Spinal cord (tissue), 10 donors: ENCODE measurements around the gene SLC29A3. TPM values are rescaled to one million over a fixed set of nuclear protein-coding genes. Genes with fewer than 3 reads are reported as not detected.

Source experiments
- DNase-seq, 6 donors: peaks; one replicate each; pipeline versions ENCODE4 v3.0.0 to v3.0.0-alpha.2; 2013 to 2015; ENCODE audit warnings: low spot score in 6 of 6, low read depth in 4 of 6
- H3K27ac ChIP-seq: one replicate; pipeline ENCODE4 v1.5.1; 2013; ENCODE audit warnings: low read depth, low read length, control low read depth
- H3K27me3 ChIP-seq: one replicate; pipeline ENCODE4 v1.6.1; 2013; ENCODE audit warnings: low read length; ENCODE audit not compliant: control insufficient read depth, insufficient read depth
- H3K36me3 ChIP-seq: one replicate; pipeline ENCODE4 v1.6.1; 2013; ENCODE audit warnings: low read length; ENCODE audit not compliant: control insufficient read depth, insufficient read depth
- H3K4me1 ChIP-seq: one replicate; pipeline ENCODE4 v1.6.1; 2013; ENCODE audit warnings: low read length; ENCODE audit not compliant: control insufficient read depth, insufficient read depth
- H3K4me3 ChIP-seq: one replicate; pipeline ENCODE4 v1.5.1; 2013; ENCODE audit warnings: low read depth, low read length, control low read depth
- H3K9me3 ChIP-seq: one replicate; pipeline ENCODE4 v1.6.1; 2013; ENCODE audit warnings: low read length; ENCODE audit not compliant: control insufficient read depth, insufficient read depth
- WGBS: methylation state at CpG from one replicate; pipeline ENCODE4 v1.1.5; 2013; ENCODE audit warnings: missing lambda C conversion rate; ENCODE audit not compliant: insufficient coverage; 5-methylcytosine and 5-hydroxymethylcytosine counted together
- polyA plus RNA-seq, 2 donors: library from polyadenylated mRNA; unstranded; fragments of 120-200 nt; gene quantifications; one replicate each; pipeline ENCODE4 v1.2.1, GENCODE V29; 2013; ENCODE audit not compliant: insufficient read length in 2 of 2
- total RNA-seq, 2 donors: library from RNA; depleted of rRNA in 1 of 2; stranded (reverse); fragments of 120-200 nt in 1 of 2; fragments of >200 nt in 1 of 2; gene quantifications; one replicate each; pipeline versions ENCODE4 v1.2.3 to v1.2.4, GENCODE V29; 2013 to 2014
- donor health status: healthy.

Gene SLC29A3
- total and polyA plus RNA-seq, 4 donors: 2.7 to 9.3 (median 6.1) TPM

DNA sequence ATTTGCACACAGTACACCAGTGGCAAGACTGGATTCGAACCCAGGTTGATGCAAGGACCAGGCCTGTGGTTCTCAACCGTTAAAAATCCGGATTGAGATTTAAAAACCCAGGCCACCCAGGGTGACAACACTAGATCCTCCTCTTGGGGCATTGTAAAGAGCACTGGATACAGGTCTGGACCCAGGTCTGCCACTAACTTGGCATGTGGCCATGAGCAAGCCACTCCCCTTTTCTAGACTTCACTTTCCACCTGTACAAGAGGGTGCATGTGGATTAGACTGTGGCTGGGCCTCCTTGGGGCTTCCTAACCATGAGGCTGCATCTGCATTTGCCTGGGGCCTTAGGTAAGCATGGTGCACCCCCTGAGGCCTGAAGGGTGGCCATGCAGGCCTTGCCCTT is 21.7 kb upstream of the SLC29A3 start:
- H3K27ac ChIP-seq: no peak overlapping the region
- H3K27me3 ChIP-seq: no peaks in the 10 kb centered on the region
- no peaks in the 10 kb centered on the region for H3K9me3 ChIP-seq
- peaks cover 64% of the 10 kb centered on the region for H3K36me3 ChIP-seq
- DNase-seq: no peak
- H3K4me3 ChIP-seq: no peak overlapping the region
- WGBS: 93% methylated on average over 3 of the region's 3 CpGs
- H3K4me1 ChIP-seq: peaks cover 7% of the 10 kb centered on the region

DNA sequence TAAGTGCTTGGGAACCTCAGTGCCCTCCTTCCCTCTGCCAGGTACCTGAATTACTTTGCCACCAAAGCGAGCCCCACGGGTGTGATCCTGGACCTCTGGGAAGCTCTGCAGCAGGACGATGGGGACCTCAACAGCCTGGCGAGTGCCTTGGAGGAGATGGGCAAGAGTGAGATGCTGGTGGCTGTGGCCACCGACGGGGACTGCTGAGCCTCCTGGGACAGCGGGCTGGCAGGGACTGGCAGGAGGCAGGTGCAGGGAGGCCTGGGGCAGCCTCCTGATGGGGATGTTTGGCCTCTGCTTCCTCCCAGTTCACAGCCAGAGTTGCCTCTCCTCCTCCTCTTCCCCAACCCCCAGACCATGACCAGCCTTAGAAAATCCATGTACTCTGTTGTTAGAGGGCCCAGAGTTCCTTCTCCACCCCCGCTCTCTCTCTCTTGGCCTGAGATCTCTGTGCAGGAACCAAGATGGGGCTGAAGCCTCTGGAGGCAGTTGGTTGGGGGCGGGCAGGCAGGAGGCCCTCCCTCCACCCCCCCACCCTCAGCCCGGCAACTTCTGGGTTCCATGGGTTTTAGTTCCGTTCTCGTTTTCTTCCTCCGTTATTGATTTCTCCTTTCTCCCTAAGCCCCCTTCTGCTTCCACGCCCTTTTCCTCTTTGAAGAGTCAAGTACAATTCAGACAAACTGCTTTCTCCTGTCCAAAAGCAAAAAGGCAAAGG is 19.8 kb upstream of the SLC29A3 start:
- WGBS: 68% methylated on average over 12 of the region's 14 CpGs
- no peak for DNase-seq
- no peaks in the 10 kb centered on the region for H3K9me3 ChIP-seq

DNA sequence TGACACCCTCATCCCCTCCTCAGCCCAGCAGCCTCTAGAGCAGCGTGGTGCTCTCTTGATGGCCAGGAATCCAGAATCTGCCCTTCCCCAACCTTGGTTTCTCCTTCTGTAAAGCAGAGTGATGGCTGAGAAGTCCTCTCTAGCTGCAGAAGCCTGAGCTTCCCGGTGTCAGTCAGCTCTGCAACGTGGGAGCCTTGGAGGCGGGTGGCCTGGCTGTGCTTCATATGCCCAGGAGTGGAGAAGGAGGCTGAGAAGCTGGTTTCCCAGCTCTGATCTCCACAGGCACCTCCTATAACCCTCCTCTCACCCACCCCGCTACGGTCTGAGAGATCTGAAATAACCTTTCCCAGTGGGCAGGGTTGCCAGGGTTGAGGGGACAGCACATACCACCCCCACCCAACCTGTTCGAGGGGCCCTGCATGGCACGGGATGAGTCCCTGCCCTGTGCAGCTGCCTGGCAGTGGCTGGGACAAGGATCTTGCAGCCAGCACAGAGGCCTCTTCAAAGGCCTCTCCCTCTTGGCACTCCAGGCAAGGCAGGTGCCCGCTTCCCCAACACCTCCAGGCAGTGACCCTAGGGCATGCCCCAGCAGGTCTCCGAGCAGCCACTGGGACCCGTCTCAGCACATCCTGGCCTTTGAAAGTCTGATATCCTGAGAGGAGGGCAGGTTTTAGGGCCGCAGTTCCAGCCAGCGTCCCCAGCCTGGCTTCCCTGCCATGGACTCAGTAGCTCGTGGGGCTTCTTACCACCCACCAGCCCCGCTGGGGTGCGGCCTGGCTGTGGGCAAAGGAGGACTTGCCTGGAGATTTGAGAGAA is 18.3 kb upstream of the SLC29A3 start:
- Histone ChIP-seq H3K9me3 (no peaks in the 10 kb centered on the region), H3K27me3 (no peaks in the 10 kb centered on the region), H3K4me3 (no peak overlapping the region), H3K27ac (no peak overlapping the region), H3K36me3 (peaks cover 39% of the 10 kb centered on the region), H3K4me1 (peaks cover 7% of the 10 kb centered on the region)
- no peak for DNase-seq
- whole genome bisulfite sequencing: 85% methylated on average over 11 of the region's 16 CpGs

More for the DNA sequence above, 19.8 kb upstream of the SLC29A3 start:
- Histone ChIP-seq H3K36me3 (peaks cover 51% of the 10 kb centered on the region), H3K4me3 (no peak overlapping the region), H3K4me1 (peaks cover 7% of the 10 kb centered on the region), H3K27ac (peak overlapping the region; percentile 19), H3K27me3 (no peaks in the 10 kb centered on the region)

DNA sequence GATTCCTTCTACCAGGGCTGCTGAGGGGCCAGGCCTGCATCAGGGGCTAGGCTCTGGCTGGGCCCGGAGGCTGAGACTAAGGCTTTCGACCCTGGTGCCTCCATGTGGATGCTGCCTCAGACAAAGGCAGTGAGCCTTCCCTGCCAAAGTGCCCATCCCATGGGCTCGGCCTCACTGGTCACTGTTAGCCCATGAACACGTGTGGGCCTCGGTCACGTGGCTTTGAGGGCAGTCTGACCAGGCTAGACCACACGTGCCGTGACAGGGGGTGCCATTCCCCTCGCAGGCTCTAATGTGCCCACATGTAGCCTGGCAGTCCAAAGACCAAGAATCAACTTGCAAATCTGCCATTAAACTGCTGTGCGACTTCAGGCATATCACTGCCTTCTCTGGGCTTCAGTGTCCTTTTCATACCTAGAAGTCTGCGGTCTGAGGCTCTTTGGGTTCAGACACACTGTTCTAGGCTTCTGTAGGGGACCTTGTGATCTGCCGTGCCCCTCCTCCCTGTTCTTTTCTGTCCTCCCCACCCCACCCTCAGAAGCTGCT is 17.6 kb upstream of the SLC29A3 start:
- Histone ChIP-seq H3K27ac (no peak overlapping the region), H3K9me3 (no peaks in the 10 kb centered on the region), H3K4me3 (no peak overlapping the region), H3K36me3 (peaks cover 32% of the 10 kb centered on the region), H3K4me1 (peaks cover 7% of the 10 kb centered on the region), H3K27me3 (no peaks in the 10 kb centered on the region)
- WGBS: 95% methylated on average over 12 of the region's 12 CpGs
- DNase-seq: no peak

DNA sequence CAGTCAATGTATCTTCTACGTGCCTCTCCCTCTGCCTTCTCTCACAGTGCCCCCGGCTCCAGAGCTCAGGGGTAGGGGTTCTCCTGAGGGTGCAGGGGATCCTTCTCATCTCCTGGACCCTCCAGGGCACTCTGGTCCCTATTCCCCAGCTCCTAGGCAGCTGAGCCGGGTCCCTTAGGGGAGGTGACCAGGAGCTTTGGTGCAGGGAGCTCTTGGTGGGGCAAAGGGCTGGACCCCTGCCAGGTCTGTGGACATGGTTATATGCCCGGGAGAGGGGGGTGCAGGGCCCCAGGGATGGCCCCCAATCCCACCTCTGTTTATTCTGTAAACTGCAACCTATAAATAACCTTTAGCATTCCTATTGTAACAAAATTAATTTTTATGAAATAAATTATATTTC is 16.6 kb upstream of the SLC29A3 start:
- Histone ChIP-seq H3K4me3 (no peak overlapping the region), H3K27me3 (no peaks in the 10 kb centered on the region), H3K9me3 (no peaks in the 10 kb centered on the region), H3K4me1 (peaks cover 7% of the 10 kb centered on the region), H3K27ac (no peak overlapping the region), H3K36me3 (peaks cover 30% of the 10 kb centered on the region)
- no peak for DNase-seq
- WGBS: 67% methylated on average over 1 of the region's 4 CpGs

DNA sequence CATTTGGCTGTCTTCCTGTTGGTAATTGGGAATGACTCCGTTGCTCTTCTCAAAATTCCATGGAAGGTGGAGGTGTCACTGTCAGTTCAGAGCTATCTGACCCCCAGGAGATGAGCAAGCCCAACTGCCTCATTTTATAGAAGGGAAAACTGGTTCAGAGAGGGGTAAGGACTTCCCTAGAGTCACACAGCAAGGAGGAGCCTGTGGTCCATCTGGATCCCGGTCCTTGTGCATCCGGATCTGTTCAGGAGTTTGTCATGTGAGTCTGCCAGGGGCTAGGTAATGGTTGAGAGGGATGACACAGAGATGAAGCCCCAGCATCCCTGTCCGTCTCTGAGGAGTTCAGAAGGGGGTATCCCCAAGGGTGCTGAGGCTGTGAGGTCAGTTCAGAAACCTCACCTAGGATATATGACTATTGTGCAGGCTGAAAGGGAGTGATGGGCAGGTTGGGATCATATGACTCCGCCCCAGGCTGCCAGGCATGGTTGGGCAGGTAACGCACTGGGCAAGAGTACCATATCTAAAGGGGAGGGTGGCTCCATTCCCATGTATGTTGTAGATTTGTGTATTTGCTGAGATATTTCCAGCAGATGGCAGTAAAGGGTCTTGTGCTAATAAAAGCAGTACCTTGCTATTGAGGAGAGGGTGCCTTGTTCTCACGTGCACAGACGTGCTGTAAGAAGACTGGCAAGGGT is 16.0 kb upstream of the SLC29A3 start:
- H3K27ac ChIP-seq: no peak overlapping the region
- H3K36me3 ChIP-seq: peaks cover 24% of the 10 kb centered on the region
- no peaks in the 10 kb centered on the region for H3K9me3 ChIP-seq
- 66% methylated on average over 7 of the region's 8 CpGs for WGBS
- no peak overlapping the region for H3K4me3 ChIP-seq
- peaks cover 7% of the 10 kb centered on the region for H3K4me1 ChIP-seq
- DNase-seq: peak in 3 of 6 donors; percentile 45 to 92 (median 77)
- H3K27me3 ChIP-seq: no peaks in the 10 kb centered on the region

DNA sequence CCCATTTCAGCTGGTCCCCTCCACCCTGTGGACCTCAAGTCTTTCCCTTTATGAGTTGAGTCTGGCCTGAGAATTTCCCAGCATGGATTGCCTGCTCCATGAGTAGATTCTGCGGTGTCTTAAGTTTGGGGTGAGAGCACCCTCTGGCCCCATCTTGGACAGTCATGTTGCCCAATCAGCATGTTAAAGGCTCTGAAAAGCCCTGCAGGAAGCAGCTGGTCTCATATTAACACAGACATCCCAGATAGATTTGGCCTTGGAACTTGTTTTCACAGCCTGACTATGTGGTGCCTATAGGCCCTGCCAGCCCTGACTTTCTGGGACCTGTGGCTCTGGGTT is 15.5 kb upstream of the SLC29A3 start:
- no peaks in the 10 kb centered on the region for H3K9me3 ChIP-seq

DNA sequence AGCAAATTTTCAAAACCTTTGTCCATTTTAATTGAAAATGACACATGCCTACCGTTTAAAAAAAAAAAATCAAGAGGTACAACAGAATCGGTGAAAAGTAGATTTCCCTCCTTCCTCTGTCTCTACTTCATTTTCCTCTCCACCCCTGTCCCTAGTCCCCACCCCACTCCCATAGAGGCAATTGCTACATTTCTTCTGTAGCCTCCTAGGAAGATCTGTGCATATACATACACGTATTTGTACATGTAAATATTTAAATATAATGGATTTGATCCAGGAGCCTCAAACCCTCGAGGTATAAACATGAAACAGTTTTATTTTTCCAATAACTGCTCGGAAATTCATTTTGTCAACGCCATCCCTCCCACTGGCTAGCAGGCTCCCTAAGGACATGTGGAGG is 14.1 kb upstream of the SLC29A3 start:
- H3K9me3 ChIP-seq: no peaks in the 10 kb centered on the region
- H3K4me1 ChIP-seq: peaks cover 4% of the 10 kb centered on the region
- no peak overlapping the region for H3K4me3 ChIP-seq
- peaks cover 16% of the 10 kb centered on the region for H3K36me3 ChIP-seq
- no peak for DNase-seq
- WGBS: 61% methylated on average over 4 of the region's 6 CpGs
- no peak overlapping the region for H3K27ac ChIP-seq
- H3K27me3 ChIP-seq: no peaks in the 10 kb centered on the region

More for the DNA sequence above, 15.5 kb upstream of the SLC29A3 start:
- no CpG with 5 or more reads among the region's 1 CpG for WGBS
- DNase-seq: no peak
- Histone ChIP-seq H3K4me3 (no peak overlapping the region), H3K4me1 (peaks cover 11% of the 10 kb centered on the region), H3K27me3 (no peaks in the 10 kb centered on the region), H3K27ac (no peak overlapping the region), H3K36me3 (peaks cover 24% of the 10 kb centered on the region)

DNA sequence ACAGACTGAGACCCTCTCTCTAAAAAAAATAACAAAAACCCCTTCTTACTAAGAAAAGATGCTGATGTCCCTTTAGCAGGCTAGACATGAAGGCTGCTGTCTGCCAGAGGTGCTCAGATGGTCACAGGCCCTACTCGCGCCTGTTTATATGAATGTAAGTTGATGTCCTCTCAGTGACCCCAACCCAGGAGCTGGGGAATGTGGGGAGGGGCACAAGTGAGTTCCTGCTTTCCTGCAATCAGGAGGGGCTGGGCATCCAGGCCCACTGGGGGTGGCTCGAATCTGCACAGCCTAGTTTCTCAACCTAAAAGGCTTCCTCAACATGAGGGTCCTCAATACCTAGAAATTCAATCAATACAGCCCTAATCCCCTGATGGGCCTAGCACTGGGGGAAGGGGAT is 12.1 kb upstream of the SLC29A3 start:
- peaks cover 4% of the 10 kb centered on the region for H3K4me1 ChIP-seq
- WGBS: 57% methylated on average over 3 of the region's 3 CpGs
- no peaks in the 10 kb centered on the region for H3K9me3 ChIP-seq
- no peak overlapping the region for H3K4me3 ChIP-seq
- no peak overlapping the region for H3K27ac ChIP-seq
- DNase-seq: no peak
- H3K36me3 ChIP-seq: no peaks in the 10 kb centered on the region
- no peaks in the 10 kb centered on the region for H3K27me3 ChIP-seq
